Mucosa of rectum (tissue), 2 donors: ENCODE data around the gene CFAP74.

ENCODE experiments used
- H3K27ac ChIP-seq, 2 donors: one replicate each; pipeline ENCODE4 v1.7.0; 2013; ENCODE audit warnings: inconsistent platforms in 2 of 2, low read depth in 2 of 2, low read length in 2 of 2
- H3K27me3 ChIP-seq, 2 donors: one replicate each; pipeline ENCODE4 v1.7.0; 2013; ENCODE audit warnings: low read length in 2 of 2; ENCODE audit not compliant: control insufficient read depth in 2 of 2, insufficient read depth in 2 of 2
- H3K36me3 ChIP-seq, 2 donors: one replicate each; pipeline ENCODE4 v1.7.0; 2013; ENCODE audit warnings: low read length in 2 of 2; ENCODE audit not compliant: control insufficient read depth in 2 of 2, insufficient read depth in 2 of 2
- H3K4me1 ChIP-seq, 2 donors: one replicate each; pipeline ENCODE4 v1.7.0; 2013; ENCODE audit warnings: low read length in 2 of 2, mild to moderate bottlenecking in 1 of 2; ENCODE audit not compliant: control insufficient read depth in 2 of 2, insufficient read depth in 2 of 2
- H3K4me3 ChIP-seq, 2 donors: one replicate each; pipeline ENCODE4 v1.7.0; 2013; ENCODE audit warnings: low read length in 2 of 2
- H3K9ac ChIP-seq, 2 donors: one replicate each; pipeline ENCODE4 v1.7.0; 2013; ENCODE audit warnings: low read length in 2 of 2, low read depth in 1 of 2, mild to moderate bottlenecking in 1 of 2
- H3K9me3 ChIP-seq, 2 donors: one replicate each; pipeline ENCODE4 v1.7.0; 2013; ENCODE audit warnings: low read length in 2 of 2; ENCODE audit not compliant: control insufficient read depth in 2 of 2
- donor health status: healthy.
- donor health status: Normal muscosa, but diverticular disease.

The CFAP74 gene

DNA sequence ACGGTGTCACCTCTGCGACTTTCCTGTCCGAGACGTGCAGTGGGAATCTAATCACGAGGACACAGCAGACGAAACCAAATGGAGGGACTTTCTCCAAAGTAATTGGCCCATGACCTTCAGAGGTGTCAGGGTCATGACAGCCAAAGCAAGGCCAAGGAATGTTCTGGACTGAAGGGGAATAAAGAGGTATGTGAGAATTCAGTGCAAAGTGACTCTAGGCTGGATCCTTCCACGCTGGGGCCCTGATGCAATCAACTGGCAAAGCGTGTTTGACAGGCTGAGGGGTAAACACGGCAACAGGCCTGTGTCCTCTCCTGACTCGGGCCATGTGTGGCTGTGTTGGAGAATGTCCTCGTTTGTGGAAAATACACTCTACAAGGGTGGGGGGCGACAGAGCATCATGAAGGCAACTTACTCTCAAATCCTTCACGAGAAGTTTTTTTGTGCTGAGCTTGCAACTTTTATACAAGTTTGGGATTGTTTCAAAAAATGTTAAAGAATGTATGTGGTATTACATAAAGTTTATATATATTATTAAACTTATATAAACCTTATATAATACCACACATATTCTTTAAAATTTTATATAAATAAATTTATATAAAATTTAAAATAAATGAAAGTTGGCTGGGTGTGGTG is 1.7 kb downstream of the CFAP74 start:
- Histone ChIP-seq H3K4me1 (no peaks in the 10 kb centered on the region), H3K27me3 (peaks cover 15 to 17% of the 10 kb centered on the region in 2 donors), H3K36me3 (no peaks in the 10 kb centered on the region), H3K9me3 (no peaks in the 10 kb centered on the region), H3K27ac (no peak overlapping the region), H3K9ac (no peak overlapping the region), H3K4me3 (no peak overlapping the region)

DNA sequence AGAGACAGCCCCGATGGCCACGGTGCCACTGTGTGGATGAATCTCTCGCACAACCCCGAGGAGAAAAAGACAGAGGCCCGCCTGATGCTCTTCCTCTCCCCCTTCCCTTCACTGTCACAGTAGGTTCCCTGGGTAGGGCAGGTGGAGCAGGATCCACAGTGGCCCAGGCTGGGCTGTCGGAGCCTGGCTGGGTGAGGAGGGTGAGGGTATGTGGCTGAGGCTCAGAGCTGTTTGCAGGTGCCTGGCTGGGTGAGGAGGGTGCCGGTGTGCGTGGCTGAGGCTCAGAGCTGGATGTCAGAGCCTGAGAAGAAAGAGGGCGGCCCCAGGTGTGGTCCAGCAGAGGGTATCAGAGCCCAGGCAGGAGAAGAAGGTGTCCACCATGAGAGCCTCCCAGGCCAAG is 2.7 kb downstream of the CFAP74 start:
- H3K27me3 ChIP-seq: peaks cover 15 to 17% of the 10 kb centered on the region in 2 donors
- no peaks in the 10 kb centered on the region for H3K36me3 ChIP-seq
- no peak overlapping the region for H3K9ac ChIP-seq
- H3K27ac ChIP-seq: no peak overlapping the region
- H3K9me3 ChIP-seq: no peaks in the 10 kb centered on the region
- no peaks in the 10 kb centered on the region for H3K4me1 ChIP-seq
- no peak overlapping the region for H3K4me3 ChIP-seq

DNA sequence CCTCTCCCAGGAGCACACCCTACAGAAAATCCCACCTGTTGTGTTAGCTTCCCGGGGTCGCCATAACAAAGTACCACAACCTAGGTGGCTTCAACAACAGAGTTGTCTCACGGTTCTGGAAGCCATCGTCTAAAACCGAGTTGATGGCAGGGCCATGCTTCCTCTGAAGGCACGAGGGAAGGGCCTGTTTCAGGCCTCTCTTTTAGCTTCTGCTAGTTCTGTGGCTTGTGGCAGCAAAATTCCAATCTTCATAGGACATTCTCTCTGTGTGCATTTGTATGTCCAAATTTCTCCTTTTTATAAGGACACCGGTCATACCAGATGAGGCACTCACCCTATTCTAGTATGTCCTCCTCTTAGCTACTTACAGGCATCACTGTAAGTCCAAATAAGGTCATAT is 3.2 kb downstream of the CFAP74 start:
- no peaks in the 10 kb centered on the region for H3K36me3 ChIP-seq
- no peak overlapping the region for H3K9ac ChIP-seq
- peaks cover 14 to 17% of the 10 kb centered on the region in 2 donors for H3K27me3 ChIP-seq

DNA sequence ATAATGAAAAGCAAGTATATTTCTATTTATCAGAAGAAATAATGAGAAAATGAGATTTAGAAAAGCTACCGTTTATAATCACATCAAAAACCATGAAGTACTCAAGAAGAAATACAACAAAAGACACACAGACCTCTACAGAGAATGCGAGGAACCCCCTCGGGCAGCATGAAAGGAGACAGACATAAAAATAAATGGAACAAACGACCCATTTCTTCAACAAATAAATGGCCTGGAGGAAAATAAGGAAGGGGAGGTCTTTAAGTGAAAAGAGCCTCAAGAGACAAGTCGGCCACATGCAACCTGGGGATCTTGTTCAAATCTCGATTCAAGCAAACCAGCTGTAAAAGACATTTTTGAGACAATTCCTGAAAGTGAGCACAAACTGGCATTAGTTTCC is 6.0 kb downstream of the CFAP74 start:
- Histone ChIP-seq H3K27me3 (peaks cover 3 to 4% of the 10 kb centered on the region in 2 donors), H3K4me3 (no peak overlapping the region), H3K36me3 (no peaks in the 10 kb centered on the region), H3K27ac (no peak overlapping the region), H3K9me3 (no peaks in the 10 kb centered on the region), H3K9ac (no peak overlapping the region), H3K4me1 (no peaks in the 10 kb centered on the region)

More for the DNA sequence above, 3.2 kb downstream of the CFAP74 start:
- Histone ChIP-seq H3K4me1 (no peaks in the 10 kb centered on the region), H3K4me3 (no peak overlapping the region), H3K27ac (no peak overlapping the region), H3K9me3 (no peaks in the 10 kb centered on the region)

DNA sequence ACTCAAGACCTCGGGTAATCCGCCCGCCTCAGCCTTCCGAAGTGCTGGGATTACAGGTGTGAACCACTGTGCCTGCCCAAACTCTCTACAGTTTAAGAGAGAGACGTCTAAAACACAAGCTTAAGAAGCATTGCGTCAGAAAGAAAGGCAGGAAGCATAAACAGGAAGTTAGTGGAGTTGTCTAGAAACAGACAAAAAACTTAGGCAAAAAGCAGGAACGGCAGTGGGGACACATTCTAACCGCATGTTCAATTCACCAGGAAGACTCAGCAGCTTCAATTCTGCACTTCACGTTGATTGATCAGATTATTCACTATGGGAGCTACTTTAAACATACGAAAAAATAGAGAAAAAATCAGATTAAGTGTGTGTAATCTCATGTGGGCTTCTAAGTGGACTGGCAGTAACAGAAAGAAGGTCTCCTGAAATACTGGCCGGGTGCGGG is 7.4 kb downstream of the CFAP74 start:
- Histone ChIP-seq H3K4me1 (no peaks in the 10 kb centered on the region), H3K27ac (no peak overlapping the region), H3K4me3 (no peak overlapping the region), H3K36me3 (no peaks in the 10 kb centered on the region), H3K27me3 (peaks cover 0 to 3% of the 10 kb centered on the region in 2 donors), H3K9me3 (no peaks in the 10 kb centered on the region), H3K9ac (no peak overlapping the region)

DNA sequence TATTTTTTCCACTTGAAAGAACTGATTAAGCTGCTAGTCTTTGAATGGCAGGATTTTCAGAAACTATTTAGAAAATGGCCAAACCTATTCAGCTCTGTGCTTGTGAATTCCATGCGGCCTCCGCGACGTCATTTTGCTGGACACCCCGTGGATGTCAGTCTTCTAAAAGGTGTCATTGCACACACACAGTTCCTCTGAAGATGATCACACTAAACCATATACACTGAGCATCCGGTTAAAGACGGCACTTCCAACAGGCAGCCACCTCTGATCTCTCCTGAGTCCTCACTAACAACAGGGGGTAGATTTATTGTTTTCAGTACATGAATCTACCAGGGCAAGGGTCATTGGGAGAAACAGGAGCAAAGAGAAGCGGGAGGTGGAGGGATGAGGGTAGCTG is 9.1 kb downstream of the CFAP74 start:
- Histone ChIP-seq H3K9me3 (no peaks in the 10 kb centered on the region), H3K9ac (no peak overlapping the region), H3K36me3 (no peaks in the 10 kb centered on the region), H3K27ac (no peak overlapping the region), H3K4me3 (no peak overlapping the region), H3K4me1 (no peaks in the 10 kb centered on the region), H3K27me3 (no peaks in the 10 kb centered on the region)

DNA sequence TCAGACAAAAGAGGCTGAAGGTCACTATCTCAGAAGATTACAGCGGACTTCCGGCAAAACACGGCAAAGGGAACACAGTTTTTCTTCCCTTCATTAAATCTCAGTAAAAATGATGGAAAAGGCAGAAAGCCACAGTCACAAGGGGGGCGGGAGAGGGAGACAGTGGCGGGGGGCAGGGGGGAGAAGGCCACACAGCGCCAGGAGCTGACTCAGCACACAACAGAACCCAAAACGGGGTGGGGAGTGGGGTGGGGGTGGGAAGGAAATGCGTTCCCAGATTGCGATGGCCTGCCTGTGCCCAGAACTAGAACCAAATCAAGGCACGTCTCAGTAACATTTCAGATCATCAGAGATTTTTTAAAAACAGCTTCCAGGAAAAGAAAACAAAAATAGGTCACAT is 13.4 kb downstream of the CFAP74 start:
- Histone ChIP-seq H3K9ac (no peak overlapping the region), H3K27me3 (peaks cover 0 to 2% of the 10 kb centered on the region in 2 donors), H3K36me3 (no peaks in the 10 kb centered on the region), H3K4me1 (peaks cover 0 to 2% of the 10 kb centered on the region in 2 donors), H3K4me3 (no peak overlapping the region), H3K27ac (no peak overlapping the region), H3K9me3 (no peaks in the 10 kb centered on the region)

DNA sequence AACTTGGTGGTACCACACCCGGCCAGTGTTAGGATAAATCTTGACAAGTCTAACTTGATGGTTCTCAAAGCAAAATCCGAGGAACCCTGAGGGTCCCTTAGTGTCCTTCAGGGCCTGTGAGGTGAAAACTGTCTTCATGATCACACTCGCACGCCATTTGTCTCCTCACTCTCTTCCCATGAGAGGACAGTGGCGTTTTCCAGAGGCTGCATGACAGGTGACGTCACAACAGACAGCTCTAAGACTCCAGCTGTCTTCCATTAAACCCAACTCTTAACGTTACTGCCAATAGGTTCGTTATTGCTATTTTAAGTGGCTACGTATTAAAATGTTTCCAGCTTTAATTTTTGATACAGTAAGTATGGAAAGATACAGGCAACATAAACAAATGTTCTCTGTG is 13.8 kb downstream of the CFAP74 start:
- Histone ChIP-seq H3K27me3 (peaks cover 0 to 2% of the 10 kb centered on the region in 2 donors), H3K9ac (no peak overlapping the region), H3K4me3 (no peak overlapping the region), H3K9me3 (no peaks in the 10 kb centered on the region), H3K36me3 (no peaks in the 10 kb centered on the region), H3K4me1 (peaks cover 0 to 2% of the 10 kb centered on the region in 2 donors), H3K27ac (no peak overlapping the region)

DNA sequence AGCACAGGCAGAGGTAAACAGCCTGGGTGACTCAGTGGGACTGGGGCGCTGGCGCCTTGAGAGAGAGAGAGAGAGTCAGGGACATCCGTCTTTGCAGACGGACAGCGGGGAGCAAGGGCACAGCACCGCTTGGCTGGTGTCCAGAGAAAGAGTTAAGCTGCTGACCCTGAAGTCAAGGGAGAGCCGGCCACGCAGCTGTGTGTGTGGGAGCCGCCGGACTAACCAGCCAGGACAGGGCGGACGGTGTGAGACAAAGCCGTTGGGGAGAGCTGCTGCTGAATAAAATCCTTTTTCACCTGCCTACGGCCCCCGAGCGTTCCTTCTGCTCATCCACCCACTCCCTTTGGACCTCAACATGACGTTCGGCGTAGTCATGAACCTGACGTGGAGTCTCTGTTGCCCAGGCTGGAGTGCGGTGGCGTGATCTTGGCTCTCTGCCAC is 14.5 kb downstream of the CFAP74 start:
- no peaks in the 10 kb centered on the region for H3K36me3 ChIP-seq
- H3K27ac ChIP-seq: no peak overlapping the region
- H3K4me3 ChIP-seq: no peak overlapping the region
- no peaks in the 10 kb centered on the region for H3K9me3 ChIP-seq
- H3K27me3 ChIP-seq: peaks cover 0 to 2% of the 10 kb centered on the region in 2 donors
- H3K4me1 ChIP-seq: peaks cover 0 to 2% of the 10 kb centered on the region in 2 donors
- H3K9ac ChIP-seq: no peak overlapping the region

DNA sequence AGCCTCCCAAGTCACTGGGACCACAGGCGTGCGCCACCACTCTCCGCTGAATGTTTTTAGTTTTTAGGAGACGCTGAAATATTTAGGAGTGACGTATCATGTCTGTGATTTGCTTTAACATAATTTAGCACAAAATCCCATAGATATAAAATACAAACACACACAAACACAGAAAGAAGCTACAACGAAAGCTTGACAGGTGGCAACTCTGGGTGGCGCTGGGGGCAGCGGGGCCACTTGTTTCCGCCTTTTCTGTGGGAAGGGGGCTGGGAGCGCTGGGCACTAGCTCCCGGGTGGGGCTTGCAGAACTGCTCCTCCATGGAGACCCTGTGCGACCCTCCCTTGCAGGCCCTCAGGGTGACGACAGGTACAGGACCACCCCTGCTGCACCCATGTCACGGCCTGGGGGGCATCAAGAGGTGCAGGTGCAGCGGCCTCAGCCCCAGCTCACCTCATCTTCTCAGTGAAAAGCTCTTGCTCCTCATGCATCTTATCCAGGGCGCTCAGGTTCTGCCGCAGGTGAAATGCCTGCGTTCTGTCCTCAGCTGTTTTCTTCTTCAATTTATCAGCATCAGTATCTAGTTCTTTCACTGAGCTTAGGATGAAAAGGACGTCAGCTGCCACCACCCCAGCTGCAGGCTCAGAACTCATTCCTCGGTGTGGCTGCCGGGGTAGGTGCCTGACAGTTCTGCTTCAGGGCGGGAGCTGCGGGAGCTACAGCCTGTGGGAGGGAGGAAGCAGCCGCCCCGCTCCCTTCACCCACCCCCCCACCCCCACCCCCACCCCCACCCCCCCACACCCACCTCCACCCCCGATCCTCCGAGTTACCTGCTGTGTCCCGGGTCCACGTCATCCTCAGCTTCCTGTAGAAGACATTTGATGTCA is 15.3 kb downstream of the CFAP74 start:
- no peak overlapping the region for H3K27ac ChIP-seq
- peaks cover 0 to 2% of the 10 kb centered on the region in 2 donors for H3K4me1 ChIP-seq
- no peak overlapping the region for H3K4me3 ChIP-seq
- H3K27me3 ChIP-seq: peaks cover 0 to 2% of the 10 kb centered on the region in 2 donors
- H3K36me3 ChIP-seq: no peaks in the 10 kb centered on the region
- H3K9ac ChIP-seq: no peak overlapping the region
- no peaks in the 10 kb centered on the region for H3K9me3 ChIP-seq
